ENCODE measurements around the gene EGR1. TPM values are rescaled to one million over a fixed set of nuclear protein-coding genes. Genes with fewer than 3 reads are reported as not detected.

EGR1 gene
- polyA plus RNA-seq, 1 of the 3 experiments (the other 2 are of a cell fraction), result 48.0 TPM

DNA sequence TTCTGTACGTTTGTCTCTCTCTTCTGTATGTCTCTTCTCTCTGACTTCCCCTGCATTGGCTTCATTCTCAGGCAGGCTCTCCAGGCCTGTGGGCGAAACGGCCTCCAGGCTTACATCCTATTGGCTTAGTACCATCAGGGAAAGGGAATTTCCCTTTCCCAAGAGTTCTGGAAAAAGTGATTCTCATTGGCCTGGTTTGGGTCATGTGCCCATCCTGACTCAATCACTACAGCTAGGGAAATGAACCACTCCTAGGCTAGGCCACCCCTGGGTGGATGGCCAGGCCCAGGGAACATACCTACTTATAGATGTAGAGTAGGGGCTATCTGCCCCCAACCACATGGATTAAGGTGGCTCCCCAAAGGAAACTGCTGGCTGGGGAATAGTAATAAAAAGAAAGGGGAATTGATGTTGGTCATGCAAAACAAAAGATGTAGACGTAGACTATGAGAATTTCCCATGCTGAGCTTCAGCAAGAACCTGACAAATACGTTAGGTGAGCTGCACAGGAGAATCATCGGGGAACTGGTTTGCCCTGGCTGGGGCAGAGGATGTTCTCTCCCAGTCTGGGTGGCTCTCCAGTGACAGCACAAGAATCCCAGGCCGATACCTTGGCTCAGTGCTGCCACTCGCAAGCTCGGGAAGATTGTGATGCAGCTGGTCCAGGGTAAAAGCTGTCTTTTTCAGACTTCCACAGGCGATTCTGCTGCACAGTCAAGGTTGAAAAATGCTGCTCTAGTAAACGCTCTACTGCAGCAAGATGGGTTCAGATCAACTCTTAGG, 3.7 kb upstream of the EGR1 start:
- CTCF ChIA-PET, result interaction anchor here (1.2 to 11.7 kb wide), 3 partner anchors 12 to 51 kb away, joined by 3 to 196 read pairs (median 131); no protein-coding TSS in a partner anchor
- 92% methylated on average over 11 of the region's 11 CpGs for WGBS (ENCODE audit: low lambda C conversion rate)

More for the DNA sequence above, 3.7 kb upstream of the EGR1 start:
- Histone ChIP-seq H3K4me1 (ENCODE audit: control insufficient read depth in 1 of 2, insufficient read depth in 2 of 2, low read depth in 1 of 2, low read length in 1 of 2) (peaks cover under 1 to 15% of the 10 kb centered on the region in 2 experiments; a peak in 1 of 4 replicates), H3K27me3 (ENCODE audit: insufficient read depth) (no peaks in the 10 kb centered on the region), H3K9me3 (no peaks in the 10 kb centered on the region), H3K9me2 (no peaks in the 10 kb centered on the region), H3K9ac (no peak overlapping the region), H3K36me3 (replicated peaks in 1 of 2; ENCODE audit: control insufficient read depth in 1 of 2, insufficient read depth in 2 of 2, low read length in 1 of 2) (no peaks in the 10 kb centered on the region), H3K4me2 (no peak overlapping the region), H3K4me3 (ENCODE audit: low read depth in 2 of 2, low read length in 1 of 2) (no peak overlapping the region), H3K79me2 (ENCODE audit: insufficient read depth) (0 out of 2 replicates have a peak, but pooled peaks cover 8% of the 10 kb centered on the region), H4K20me1 (ENCODE audit: insufficient read depth) (peaks cover 10% of the 10 kb centered on the region), H3F3A (replicated peaks; ENCODE audit: insufficient read depth) (peaks cover 4% of the 10 kb centered on the region), H2AFZ (ENCODE audit: low read depth) (no peak overlapping the region; the same call in 1 of the 2 replicates), H3K27ac (ENCODE audit: low read depth in 2 of 2, low read length in 1 of 2) (no peak overlapping the region)
- TF ChIP-seq RXRA (IDR thresholded peaks at IDR 0.05; ENCODE audit: borderline replicate concordance, low read depth) (no peak), YY1 (IDR thresholded peaks at IDR 0.05; ENCODE audit: low read depth) (no peak), EP300 (IDR thresholded peaks at IDR 0.05; ENCODE audit: borderline replicate concordance in 1 of 2, low read depth in 1 of 2, low read length in 1 of 2) (no peak), REST (IDR thresholded peaks at IDR 0.05; ENCODE audit: low read depth, low read length) (no peak), ELF1 (IDR thresholded peaks at IDR 0.05) (no peak), TEAD4 (IDR thresholded peaks at IDR 0.05; ENCODE audit: borderline replicate concordance, insufficient read depth) (no peak), MAX (IDR thresholded peaks at IDR 0.05; ENCODE audit: low read depth) (no peak)
- TF ChIP-seq, protein P1, sequence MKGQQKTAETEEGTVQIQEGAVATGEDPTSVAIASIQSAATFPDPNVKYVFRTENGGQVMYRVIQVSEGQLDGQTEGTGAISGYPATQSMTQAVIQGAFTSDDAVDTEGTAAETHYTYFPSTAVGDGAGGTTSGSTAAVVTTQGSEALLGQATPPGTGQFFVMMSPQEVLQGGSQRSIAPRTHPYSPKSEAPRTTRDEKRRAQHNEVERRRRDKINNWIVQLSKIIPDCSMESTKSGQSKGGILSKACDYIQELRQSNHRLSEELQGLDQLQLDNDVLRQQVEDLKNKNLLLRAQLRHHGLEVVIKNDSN (IDR thresholded peaks at IDR 0.05; ENCODE audit: borderline replicate concordance, low read depth), result peak; percentile 85
- TF ChIP-seq, protein P2, sequence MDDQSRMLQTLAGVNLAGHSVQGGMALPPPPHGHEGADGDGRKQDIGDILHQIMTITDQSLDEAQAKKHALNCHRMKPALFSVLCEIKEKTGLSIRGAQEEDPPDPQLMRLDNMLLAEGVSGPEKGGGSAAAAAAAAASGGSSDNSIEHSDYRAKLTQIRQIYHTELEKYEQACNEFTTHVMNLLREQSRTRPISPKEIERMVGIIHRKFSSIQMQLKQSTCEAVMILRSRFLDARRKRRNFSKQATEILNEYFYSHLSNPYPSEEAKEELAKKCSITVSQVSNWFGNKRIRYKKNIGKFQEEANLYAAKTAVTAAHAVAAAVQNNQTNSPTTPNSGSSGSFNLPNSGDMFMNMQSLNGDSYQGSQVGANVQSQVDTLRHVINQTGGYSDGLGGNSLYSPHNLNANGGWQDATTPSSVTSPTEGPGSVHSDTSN (IDR thresholded peaks at IDR 0.05), result no peak
- DNase-seq, result no peak
- POLR2A ChIA-PET, result no interaction called here
